GM18499 (cell line): ENCODE results near the gene PRKAA2.
"Not testable (repeated sequence)": the region's sequence is repeated elsewhere in the genome, so short reads cannot be mapped to it uniquely, and the experiment has no call there.

Source experiments
- ATAC-seq: cut with Tn5 transposase; IDR thresholded peaks from one replicate; pipeline ENCODE4 v1.9.1; 2021; ENCODE audit warnings: moderate number of reproducible peaks; ENCODE audit not compliant: insufficient read depth, unreplicated experiment

Gene PRKAA2

DNA sequence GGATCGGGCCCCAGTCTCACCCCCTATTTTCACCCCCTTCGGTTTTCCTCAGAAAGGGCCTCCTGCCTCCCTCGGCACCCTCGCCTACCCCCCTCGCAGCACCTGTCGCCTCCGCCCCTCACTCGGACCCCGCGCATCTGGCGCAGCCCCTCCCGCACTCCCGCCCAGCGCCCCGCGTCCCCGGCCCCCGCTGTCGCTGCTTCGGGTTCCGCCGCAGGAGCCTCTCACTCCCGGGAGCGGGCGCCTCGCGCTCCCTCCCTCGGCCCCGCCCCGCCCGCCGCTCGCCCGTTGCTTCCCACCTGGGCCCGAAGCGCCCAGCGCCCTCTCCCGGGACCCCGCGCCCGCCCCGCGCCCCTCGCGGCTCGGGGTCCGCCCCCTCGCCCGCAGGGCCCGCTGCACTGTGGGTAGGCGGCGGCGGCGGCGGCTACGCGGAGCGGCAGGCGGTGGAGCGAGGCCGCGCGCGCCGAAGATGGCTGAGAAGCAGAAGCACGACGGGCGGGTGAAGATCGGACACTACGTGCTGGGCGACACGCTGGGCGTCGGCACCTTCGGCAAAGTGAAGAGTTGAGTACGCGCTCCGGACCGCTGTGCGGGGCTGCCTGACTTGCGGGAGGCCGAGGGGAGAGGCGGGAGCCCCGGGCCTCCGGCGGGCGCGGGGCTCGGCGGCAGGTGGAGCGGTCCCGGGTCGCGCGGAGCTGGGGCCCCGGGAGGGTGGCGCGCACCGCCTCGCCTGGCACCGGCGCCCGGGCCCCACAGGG lies at the start of gene PRKAA2:
TSS of gene PRKAA2 (plus strand) at position 396 of the 758 bp plus-strand sequence. CDS start at position 470, 74 bp downstream.
- no peak for ATAC-seq

DNA sequence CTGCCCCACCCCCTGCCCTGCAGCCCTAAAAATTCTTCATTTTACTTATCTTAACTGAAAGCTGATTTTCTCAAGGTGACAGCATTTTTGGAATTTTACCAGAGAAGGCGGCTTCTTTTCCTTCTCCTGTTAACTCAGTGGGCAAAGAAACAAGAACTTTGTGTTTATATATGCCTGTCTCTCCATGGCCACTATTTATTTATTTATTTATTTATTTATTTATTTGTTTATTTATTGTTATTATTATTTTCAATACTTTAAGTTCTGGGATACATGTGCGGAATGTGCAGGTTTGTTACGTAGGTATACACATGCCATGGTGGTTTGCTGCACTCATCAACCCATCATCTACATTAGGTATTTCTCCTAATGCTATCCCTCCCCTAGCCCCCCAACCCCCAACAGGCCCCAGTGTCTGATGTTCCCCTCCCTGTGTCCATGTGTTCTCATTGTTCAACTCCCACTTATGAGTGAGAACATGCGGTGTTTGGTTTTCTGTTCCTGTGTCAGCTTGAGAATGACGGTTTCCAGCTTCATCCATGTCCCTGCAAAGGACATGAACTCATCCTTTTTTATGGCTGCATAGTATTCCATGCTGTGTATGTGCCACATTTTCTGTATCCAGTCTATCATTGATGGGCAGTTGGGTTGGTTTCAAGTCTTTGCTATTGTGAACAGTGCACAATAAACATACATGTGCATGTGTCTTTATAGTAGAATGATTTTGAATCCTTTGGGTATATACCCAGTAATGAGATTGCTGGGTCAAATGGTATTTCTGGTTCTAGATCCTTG lies 49.5 kb upstream of the PRKAA2 start:
- not testable (repeated sequence) for ATAC-seq

DNA sequence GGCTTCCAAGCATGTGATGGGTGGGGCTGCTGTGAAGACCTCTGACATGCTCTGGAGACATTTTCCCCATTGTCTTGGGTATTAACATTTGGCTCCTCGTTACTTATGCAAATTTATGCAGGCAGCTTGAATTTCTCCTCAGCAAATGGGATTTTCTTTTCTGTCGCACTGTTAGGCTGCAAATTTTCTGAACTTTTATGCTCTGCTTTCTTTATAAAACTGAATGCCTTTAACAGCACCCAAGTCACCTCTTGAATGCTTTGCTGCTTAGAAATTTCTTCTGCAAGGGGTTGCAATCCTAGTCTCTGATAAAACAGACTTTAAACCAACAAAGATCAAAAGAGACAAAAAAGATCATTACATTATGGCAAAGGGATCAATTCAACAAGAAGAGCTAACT lies 35.0 kb upstream of the PRKAA2 start:
- not testable (repeated sequence) for ATAC-seq

DNA sequence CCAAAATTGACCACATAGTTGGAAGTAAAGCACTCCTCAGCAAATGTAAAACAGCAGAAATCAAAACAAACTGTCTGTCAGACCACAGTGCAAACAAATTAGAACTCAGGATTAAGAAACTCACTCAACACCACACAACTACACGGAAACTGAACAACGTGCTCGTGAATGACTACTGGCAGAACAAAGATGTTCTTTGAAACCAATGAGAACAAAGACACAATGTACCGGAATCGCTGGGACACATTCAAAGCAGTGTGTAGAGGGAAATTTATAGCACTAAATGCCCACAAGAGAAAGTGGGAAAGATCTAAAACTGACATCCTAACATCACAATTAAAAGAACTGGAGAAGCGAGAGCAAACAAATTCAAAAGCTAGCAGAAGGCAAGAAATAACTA lies 34.3 kb upstream of the PRKAA2 start:
- not testable (repeated sequence) for ATAC-seq

DNA sequence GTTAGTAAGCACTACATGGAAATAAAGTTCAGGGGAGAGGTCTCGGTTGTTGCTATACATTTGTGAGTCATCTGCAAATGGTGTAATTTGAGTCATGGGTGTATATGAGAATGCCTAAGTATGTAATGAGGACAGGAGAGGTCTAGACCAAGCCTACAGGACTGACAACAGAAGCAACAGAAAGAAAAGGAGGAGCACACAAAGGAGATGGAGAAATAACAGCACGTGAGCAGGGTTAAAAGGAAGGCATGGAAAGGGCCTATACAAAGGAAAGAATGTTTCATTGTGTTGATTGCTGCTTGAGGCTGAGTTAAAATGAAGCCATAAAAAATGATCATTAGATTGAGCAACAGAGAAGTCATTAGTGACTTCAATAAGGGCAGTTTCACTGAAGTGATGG lies 28.0 kb upstream of the PRKAA2 start:
- no peak for ATAC-seq

DNA sequence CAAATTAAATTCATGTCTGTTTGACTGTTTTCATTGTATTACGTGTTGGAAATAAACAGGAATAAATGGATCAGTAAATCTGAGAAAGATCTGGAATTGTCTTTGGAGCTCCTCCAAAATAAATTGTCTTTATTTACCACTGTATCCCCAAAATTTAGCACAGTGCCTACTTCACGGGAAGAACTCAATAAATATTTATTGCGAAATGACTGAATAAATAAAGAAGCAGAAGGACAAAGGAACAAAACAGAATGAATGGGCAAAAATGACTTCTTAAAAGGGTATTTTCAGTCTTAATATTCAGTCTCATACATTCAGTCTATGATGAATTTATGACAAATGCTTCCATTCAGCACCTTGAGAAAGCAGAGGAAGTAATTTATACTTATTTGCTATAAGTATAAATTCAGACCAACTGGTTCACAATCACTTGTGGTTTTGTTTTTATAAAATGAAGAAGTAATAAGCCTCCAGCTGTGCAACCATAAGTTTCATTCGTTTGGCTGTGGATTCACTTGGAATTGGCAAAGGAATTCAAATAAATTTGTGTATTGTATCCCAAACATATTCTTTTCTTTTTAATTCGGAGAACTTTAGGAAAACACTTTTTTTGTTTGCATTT lies 19.2 kb upstream of the PRKAA2 start:
- no peak for ATAC-seq

DNA sequence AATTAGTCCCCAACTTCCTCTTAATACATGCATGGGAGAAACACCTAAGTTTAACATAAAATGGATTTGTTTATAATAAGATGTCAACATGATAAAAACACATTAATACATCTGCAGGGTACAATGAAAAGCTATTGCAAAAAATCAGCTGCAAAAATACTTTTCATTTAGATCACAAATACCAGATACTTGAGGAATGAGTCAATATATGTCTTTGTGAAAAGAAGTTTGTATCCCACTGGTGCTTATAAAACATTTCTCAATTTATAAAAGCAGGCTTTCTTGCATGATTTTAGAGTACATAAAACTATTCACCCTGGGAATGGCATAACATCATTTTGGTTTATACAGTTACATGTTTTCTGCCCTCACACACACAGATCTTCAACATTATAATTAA lies 18.6 kb upstream of the PRKAA2 start:
- ATAC-seq, result no peak

DNA sequence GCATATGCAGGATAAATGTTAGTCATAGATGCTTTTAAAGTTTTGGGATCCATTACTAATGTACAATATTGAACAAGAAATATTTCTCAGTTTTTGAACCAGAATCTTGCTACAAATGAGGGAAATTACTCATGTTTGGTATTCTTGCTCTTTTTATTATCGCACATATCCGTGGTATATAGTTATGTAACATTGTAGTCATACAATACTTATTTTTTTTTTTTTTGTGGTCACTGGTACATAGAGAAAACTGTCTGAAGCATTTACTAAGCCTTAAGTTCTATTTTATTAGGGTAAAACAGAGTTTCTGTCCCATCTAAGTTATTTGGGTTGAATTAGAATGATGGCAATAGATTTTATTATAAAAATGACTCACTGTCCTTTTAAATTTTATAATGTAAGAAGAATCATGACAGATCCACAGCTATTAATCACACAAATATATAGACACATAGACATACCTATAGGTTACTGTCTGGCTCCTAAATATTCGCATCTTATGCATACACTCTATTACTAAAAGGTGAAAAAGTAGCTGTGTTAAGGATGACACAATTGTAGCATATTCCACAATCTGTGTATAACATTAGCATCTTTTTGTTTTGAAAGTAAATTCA lies 18.0 kb upstream of the PRKAA2 start:
- no peak for ATAC-seq

DNA sequence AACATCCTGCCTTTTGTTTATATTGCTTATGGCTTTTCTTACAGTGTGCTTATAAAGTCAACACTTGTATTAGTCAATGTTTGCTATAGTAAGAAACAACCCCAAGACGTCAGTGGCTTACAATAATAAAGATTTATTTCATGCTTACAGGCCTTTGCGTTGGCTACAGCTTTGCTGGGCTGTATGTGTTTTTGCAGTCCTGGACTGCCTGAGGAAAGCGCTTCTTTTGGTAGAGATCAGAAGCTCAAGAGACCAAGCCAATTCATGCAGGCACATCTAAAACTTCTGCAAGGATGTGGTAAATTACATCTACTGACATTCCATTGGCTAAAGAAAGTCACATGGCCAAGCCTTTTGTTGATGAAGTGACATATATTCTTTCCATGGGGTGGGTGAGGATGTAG lies 17.5 kb upstream of the PRKAA2 start:
- ATAC-seq, result no peak

DNA sequence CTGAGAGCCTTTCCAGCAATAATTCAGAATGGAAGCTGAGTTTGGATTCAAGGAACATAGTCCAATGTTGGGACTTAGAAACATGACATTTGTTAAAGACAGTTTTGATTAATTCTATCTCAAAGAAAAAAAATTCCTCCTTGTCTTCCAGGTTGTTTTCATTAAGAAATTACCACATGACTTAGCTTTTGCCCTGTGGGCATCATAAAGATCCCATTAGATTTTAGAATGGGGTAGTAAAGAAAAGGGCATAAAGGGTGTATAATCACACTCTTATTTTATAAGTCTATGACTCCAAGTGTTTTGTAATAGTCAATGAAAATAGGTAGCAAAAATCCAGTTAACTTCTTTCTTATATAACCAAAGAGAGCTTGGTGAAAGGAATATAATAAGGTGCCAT lies 14.3 kb upstream of the PRKAA2 start:
- ATAC-seq, result no peak

DNA sequence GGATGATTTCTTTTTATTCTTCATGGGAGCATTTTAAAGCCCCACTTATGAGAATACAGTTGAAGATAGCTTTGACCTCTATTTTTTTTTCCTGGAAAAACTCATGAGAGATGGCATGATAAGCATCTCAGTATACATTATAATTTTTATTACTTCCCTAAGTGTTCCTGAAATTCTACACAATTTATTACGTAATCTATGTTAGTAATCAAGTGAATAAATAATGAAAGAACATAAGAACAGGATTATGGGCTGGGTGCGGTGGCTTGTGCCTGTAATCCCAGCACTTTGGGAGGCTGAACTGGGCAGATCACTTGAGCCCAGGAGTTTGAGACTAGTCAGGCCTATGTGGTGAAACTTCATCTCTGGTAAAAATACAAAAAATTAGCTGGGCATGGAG lies 13.2 kb upstream of the PRKAA2 start:
- no peak for ATAC-seq

DNA sequence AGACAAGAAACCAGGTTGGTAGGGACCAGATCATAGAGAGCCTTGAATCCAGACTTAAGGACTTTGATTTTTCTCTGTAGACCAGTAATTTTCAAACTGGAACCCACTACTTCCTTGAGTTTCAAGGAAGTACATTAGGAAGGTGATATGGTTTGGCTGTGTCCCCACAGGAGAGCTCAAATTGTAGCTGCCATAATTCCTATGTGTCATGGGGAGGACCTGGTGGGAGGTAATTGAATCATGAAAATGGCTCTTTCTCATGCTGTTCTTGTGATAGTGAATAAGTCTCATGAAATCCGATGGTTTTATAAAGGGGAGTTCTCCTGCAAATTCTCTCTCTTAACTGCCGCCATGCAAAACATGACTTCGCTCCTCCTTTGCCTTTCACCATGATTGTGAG lies 10.1 kb upstream of the PRKAA2 start:
- no peak for ATAC-seq

DNA sequence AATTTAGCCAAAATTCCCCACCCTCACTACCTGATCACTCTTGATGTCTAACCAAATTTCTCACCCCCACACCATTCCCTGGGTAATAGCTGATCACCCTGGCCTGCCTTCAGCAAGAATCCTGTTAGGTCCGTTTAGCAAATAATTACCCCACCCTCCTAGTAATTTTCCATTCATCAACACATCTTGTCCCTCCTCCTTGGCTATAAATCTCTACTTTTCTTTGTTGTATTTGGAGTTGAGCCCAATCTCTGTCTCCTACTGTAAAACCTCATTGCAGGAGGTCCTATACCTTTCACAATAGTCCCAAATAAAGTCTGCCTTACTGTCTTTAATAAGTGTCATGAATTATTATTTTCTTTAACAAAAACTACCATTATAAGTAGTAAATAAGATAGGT lies 6.9 kb upstream of the PRKAA2 start:
- no peak for ATAC-seq

DNA sequence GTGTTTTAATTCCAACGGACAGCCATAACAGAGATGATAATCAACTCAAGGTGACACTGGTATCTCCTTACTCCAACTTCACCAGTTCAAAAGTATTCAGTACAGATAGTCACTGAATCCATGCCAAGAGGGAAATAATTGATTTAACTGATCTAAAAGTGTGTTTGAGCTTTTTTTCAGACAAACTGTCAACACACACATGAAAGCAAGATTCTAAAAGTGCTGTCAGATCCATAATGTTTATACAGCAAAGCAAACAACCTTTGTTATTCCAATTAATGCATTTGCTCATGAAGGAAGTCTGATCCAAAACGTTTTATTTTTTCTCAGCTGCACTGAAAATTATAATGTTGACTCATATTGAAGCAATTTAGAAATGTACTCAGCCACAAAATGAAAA lies 5.9 kb upstream of the PRKAA2 start:
- no peak for ATAC-seq

DNA sequence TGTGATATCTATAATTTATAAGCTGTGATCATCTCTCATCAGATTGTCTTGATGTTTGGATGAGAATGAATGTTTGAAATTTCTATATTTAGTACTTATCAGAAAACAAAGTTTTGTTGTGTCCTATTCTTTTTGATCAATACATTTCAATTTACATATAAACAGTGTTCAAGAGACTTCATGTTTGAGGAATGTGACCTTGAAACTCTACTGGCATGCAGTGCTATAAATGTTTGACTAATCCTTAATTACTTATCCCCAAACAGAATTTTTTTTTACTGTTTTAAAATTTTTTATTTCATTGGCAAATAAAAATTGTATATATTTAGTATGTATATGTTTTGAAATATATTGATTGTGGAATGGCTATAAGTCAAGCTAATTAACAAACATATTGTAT lies 1.5 kb upstream of the PRKAA2 start:
- ATAC-seq, result no peak

DNA sequence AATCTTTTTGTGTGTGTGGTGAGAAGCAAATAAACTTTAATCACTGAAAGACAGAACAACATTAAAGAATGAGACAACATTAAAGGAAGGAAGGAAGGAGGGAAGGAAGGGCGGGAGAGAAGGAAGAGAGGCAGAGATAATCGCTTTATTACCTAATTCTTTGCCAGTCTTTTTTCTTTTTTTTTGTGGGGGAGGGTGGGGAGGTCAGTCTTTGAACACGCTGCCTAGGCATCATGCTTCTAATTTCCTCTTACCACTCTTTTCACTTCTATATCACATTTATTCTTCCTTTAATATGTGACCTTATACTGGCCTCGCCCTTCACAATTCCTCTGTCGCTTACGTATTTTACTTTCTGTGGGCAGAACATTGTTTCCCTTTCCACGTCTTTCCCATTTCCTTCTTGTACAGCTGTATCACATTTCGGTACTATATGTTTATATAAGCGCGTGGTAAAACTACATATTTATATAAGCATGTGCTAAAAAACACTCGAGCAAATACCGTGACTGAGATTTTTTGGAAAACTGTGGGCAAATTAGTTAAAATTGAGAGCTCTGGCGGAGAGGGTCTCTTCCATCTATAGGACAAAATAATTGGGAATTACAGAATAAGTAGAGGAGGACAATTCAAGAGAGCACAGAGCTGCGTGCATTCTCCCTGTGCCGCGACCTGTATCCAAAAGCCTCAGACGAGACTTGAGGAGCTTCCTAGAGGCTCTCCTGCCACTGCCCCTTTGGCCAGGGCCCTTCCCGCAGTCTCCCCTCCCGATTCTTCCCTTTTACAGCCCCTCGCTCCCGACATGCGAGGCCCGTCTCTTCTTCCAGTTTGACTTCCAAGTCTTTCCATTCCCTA lies 823 bp upstream of the PRKAA2 start:
- no peak for ATAC-seq

DNA sequence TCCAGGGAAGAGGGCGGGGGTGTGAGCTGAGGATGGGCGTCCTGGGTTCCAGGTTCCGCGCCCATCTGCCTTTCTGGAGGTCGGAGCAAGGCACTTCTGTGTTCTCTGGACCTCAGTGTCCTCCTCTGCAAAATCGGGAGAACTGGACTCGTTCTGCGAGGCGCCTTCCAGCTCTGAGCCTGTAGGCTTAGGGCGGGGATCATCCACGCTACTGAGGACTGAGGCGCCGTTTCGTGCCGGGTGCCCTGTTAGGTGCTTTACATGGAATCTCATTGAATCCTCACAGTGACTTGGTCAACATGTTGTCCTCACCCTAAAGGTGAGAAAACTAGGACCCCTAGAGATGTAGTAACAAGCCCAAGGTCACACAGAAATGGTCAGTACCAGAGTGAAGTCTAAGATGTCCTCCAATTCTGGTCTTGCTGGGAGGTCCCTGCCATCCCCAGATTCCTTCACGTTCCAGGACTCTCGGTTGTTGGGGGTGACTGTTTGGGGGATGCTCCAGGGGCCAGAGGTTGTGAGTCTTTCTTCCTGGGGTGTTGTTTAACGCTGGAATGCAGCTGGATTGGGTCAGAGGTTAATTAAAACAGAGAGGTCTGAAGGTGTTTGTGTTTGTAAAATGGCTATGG lies 677 bp downstream of the PRKAA2 start:
- ATAC-seq, result no peak

DNA sequence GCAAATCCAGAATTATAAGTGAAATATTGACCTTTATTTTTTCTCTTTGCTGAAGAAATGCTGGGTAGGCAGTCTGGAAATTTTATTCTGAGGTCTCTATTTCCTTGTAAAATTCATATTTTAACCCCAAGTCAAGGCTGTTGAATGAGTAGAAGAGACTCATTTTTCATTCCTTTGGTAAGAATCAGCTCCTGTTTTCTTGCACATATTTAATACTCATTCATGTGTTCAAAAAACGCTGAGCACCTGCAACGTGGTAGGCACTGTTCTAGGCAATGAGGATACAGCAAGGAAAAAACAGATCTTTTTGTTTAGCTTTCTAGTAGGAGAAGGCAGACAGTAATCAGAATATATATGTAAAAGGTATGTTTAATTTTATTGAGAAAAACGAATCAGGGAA lies 1.5 kb downstream of the PRKAA2 start:
- ATAC-seq, result no peak

DNA sequence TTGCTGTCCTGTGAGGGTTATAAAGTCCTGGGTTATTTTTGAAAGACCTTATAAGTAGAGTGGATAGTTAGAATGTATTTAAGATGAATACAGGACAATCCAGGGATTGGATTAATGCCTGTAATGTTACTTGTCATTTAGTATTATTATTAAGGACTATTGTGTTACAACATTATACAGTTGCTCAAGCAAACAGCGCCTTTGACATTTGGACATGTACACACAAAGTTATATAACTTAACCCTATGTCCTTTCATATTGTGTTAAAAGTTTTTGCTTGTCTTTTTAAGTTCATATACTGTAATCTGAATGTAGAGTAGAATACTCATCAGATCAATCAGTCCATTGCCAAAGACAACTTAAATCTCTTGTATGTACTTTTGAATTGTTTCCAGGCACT lies 2.0 kb downstream of the PRKAA2 start:
- ATAC-seq, result no peak

DNA sequence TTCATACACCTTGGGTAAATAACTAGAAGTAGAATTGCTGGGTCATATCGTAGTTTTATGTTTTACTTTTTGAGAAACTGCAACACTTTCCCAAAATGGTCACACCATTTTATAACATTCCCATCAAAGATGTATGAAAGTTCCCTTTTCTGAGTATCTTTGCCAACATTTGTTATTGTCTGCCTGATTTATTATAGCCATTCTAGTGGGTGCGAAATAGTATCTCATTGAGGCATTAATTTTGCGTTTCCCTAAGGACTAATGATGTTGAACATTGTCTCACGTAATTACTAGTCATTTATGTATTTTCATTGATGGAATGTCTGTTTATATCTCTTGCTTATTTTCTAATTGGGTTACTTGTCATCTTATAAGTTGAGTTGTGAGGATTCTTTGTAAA lies 3.4 kb downstream of the PRKAA2 start:
- no peak for ATAC-seq
